GM12801 (cell line): ENCODE results near the gene GAS2L1.

Experiments
- TF ChIP-seq, protein P1 (sequence below): IDR thresholded peaks from one replicate; pipeline ENCODE4 v1.5.1; 2011; ENCODE audit warnings: control low read depth; ENCODE audit not compliant: insufficient read length; ENCODE audit errors: extremely low read depth

Gene GAS2L1

DNA sequence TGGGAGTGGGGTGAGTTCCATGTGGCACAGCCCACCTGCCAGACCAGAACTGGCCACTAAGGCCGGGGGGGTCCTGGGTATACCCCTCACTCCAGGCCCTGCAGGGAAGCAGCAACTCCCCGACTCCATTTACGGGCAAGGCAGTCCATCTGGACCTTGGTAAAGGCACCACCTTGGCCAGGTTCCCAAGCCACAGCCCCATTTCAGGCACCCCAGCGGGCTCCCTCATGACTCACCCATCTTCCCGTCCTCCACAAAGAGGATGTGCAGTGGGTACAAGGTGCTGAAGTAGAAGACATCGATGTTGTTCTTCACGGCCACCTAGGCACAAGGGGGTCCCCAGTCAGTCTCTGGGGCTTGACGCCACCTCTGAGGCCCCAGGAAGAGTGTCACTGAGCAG, 24.8 kb downstream of the GAS2L1 start:
- TF ChIP-seq, protein P1, sequence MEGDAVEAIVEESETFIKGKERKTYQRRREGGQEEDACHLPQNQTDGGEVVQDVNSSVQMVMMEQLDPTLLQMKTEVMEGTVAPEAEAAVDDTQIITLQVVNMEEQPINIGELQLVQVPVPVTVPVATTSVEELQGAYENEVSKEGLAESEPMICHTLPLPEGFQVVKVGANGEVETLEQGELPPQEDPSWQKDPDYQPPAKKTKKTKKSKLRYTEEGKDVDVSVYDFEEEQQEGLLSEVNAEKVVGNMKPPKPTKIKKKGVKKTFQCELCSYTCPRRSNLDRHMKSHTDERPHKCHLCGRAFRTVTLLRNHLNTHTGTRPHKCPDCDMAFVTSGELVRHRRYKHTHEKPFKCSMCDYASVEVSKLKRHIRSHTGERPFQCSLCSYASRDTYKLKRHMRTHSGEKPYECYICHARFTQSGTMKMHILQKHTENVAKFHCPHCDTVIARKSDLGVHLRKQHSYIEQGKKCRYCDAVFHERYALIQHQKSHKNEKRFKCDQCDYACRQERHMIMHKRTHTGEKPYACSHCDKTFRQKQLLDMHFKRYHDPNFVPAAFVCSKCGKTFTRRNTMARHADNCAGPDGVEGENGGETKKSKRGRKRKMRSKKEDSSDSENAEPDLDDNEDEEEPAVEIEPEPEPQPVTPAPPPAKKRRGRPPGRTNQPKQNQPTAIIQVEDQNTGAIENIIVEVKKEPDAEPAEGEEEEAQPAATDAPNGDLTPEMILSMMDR, result no peak

GRCh38 chr22:29331658-29332300, 25.3 kb downstream of the GAS2L1 start:
- TF ChIP-seq, protein P1, result no peak

DNA sequence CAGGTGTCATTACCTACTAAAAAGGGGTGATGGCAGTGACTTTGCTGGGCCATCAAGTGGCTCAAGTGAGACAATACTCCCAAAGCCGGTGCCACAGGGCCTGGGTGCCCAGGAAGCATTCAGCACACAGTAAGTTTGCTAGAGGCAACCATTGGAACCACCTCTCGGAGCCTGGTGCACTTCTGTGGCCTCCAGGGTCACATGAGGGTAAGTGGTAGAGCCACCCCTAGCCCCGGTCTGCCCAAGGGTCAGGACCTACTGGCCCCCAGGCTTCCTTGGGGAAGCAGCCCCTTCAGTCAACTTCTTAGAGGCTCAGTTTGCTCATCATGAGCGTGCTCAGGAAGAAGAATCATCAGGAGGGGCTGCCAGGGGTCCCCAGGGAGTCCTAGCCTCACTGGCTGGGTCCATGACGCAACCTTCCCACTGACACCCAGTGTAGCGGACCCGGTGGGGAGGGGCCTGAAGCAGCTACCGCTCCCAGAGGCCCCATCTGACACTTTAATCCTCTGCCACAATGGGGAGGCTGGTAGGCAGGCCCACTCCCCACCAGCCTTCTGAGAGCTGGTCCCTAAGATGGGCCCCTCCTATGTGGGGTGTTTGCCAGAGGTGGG, 26.5 kb downstream of the GAS2L1 start:
- TF ChIP-seq, protein P1, result no peak

DNA sequence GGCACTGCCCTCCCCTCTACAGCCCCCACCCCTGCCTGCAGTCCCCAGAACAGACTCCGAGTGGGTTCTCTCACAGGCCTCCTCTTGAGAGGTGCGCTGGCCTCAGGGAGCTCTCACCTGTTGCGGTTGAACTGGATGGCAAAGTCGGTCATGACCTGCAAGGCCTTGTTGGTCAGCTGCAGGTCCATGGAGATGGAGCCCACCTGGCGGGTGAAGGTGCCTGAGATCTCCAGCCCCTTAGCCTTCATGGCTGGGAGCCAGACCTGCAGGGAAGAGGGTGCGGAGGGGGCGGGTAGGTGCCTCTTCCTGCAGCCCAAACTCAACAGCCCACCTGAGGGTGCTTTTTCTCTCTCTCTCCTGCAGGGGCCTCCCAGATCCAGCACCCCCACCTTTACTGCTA, 27.7 kb downstream of the GAS2L1 start:
- TF ChIP-seq, protein P1, result no peak

DNA sequence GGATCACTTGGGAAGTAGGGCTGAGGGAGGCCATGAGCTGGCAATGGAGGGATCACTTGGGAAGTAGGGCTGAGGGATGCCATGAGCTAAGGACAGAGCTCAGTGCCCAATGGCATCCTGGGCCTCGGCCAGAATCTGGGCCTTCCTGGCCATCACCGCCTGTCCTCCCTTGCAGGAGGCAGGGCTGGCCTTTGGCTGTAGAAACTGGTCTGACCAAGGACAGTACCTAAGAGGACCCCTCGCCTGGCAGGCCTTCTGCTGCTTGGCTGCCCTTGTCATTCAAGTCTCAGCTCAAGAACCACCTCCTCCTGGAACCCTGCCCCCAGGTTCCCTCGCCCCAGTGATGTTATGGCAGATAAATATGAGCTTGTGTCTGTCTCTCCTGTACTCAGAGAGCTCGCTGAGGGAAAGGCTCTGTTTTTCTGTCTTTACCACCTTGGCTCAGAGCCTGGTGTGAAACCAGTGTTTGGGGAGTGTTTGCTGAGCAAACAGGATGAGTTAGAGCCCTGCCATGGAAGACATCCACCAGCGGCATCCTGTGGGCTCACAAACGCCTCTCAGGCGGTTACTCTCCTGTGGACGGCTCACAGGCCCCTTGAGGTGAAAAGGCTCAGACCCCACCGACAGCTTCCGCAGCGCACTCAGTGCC, 28.4 kb downstream of the GAS2L1 start:
- TF ChIP-seq, protein P1, result no peak

GRCh38 chr22:29335656-29336055, 29.2 kb downstream of the GAS2L1 start:
- TF ChIP-seq, protein P1, result no peak

DNA sequence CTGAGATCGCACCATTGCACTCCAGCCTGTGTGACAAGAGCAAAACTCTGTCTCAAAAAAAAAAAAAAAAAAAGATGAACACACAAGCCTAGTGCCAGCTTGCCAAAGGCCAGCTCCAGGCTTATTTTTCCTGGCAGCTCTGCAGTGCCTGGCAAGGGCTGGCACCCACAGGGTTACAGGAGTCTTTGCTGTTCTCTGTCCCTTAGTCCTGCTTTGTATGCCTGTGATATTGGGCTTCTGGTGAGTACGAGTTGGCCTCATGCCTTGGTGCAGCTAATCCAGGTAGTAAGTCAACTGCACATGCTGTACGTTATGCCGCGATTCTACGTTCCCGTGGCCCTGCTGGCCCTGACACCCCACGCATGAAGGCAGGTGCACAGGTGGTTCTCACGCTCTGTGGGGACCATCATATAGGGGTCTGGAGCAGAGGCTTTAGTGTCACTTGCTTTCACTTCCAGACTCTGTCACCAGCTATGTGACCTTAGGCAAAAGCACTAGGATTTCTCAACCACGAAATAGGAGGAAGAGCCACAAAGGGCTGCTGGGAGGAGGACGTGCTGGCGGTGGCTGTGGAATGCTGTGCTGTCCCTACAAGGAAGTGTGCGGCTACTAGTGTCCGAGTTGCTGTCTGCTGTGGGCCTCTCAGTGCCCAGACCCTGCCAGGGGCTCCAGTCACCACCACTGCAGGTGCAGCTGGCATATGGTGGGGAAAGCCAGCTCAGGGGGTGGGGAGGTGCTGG, 30.5 kb downstream of the GAS2L1 start:
- TF ChIP-seq, protein P1, result no peak
